NCI-H187 (cell line): ENCODE results near the gene HIVEP3.

Source experiments
- DNase-seq, 2 experiments: peaks; one replicate each; lab custom pipeline; 2025; lab: John Stamatoyannopoulos, UW

Gene HIVEP3

GRCh38 chr1:41894101-41894807 is 24.5 kb downstream of the HIVEP3 start:
- DNase-seq: no peak

- no peak for DNase-seq
These were observed 26.4 kb downstream of the HIVEP3 start for GRCh38 chr1:41892301-41892781.

- DNase-seq: no peak
These were observed 27.4 kb downstream of the HIVEP3 start for GRCh38 chr1:41891199-41891896.

- no peak for DNase-seq
These were observed 27.9 kb downstream of the HIVEP3 start for GRCh38 chr1:41890825-41891198.

- no peak for DNase-seq
These were observed 29.0 kb downstream of the HIVEP3 start for GRCh38 chr1:41889506-41890414.

- no peak for DNase-seq
These were observed 30.0 kb downstream of the HIVEP3 start for GRCh38 chr1:41888756-41889155.

GRCh38 chr1:41887365-41887764 is 31.4 kb downstream of the HIVEP3 start:
- no peak for DNase-seq

GRCh38 chr1:41884256-41885230 is 34.2 kb downstream of the HIVEP3 start:
- no peak for DNase-seq

GRCh38 chr1:41883507-41883906 is 35.2 kb downstream of the HIVEP3 start:
- no peak for DNase-seq

GRCh38 chr1:41882486-41882885 is 36.2 kb downstream of the HIVEP3 start:
- no peak for DNase-seq

- no peak for DNase-seq
These were observed 36.6 kb downstream of the HIVEP3 start for GRCh38 chr1:41882068-41882477.

- no peak for DNase-seq
These were observed 37.5 kb downstream of the HIVEP3 start for GRCh38 chr1:41880950-41881885.

- no peak for DNase-seq
These were observed 38.5 kb downstream of the HIVEP3 start for GRCh38 chr1:41880261-41880660.

GRCh38 chr1:41879617-41880016 is 39.1 kb downstream of the HIVEP3 start:
- no peak for DNase-seq

- DNase-seq: no peak
These were observed 39.8 kb downstream of the HIVEP3 start for GRCh38 chr1:41878911-41879310.

GRCh38 chr1:41878495-41878894 is 40.2 kb downstream of the HIVEP3 start:
- DNase-seq: no peak

GRCh38 chr1:41876576-41877445 is 41.9 kb downstream of the HIVEP3 start:
- DNase-seq: no peak

GRCh38 chr1:41875487-41875886 is 43.2 kb downstream of the HIVEP3 start:
- DNase-seq: no peak

- no peak for DNase-seq
These were observed 43.8 kb downstream of the HIVEP3 start for GRCh38 chr1:41874903-41875411.
